ENCODE results near the gene ASGR1.
"Not testable (repeated sequence)": the region's sequence is repeated elsewhere in the genome, so short reads cannot be mapped to it uniquely, and the experiment has no call there.

ASGR1 gene

GRCh38 chr17:7191069-7191468 is 11.9 kb upstream of the ASGR1 start:
- no peak for DNase-seq (ENCODE audit: low read depth in 3 of 3)

GRCh38 chr17:7190276-7190917 is 11.2 kb upstream of the ASGR1 start:
- DNase-seq (ENCODE audit: low read depth in 3 of 3), result no peak

DNA sequence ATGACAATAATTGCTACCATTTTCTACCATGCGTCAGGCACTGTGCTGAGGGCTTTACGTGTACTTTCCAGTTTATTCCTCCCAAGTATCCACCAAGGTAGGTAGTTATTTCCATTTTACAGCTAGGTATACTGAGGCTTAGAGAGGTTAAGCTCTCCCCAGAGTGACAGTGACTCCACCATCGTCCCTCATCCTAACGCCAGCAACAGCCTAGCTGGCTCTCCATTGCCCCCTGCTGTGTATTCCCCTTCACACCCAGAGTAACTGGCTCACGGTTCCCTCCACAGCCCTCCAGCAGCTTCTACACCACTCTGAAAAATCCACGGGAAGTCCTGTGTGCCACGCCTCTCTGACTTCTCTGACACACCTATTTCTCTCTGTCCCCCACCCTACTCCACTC is 7.1 kb upstream of the ASGR1 start:
- DNase-seq (ENCODE audit: low read depth in 3 of 3), result no peak

DNA sequence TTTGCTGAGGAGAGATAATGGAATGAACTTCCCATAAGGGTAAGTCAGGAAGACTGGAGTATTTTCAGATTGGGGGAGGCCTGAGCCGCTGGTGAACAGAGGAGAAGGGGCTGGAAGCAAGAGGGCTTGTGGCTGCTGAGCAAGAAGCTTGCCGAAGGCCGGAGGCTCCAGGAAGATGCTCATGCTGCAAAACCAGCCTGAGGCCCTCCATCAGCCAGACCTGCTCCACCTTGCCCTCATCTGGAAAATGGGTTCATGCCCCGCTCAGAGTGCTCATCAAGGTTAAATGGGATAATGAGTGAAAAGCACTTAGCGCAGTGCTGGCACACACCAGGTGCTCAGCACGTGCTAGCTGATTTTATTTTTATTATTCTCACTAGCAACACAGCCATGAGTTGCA is 5.5 kb upstream of the ASGR1 start:
- DNase-seq (ENCODE audit: low read depth in 3 of 3), result no peak

DNA sequence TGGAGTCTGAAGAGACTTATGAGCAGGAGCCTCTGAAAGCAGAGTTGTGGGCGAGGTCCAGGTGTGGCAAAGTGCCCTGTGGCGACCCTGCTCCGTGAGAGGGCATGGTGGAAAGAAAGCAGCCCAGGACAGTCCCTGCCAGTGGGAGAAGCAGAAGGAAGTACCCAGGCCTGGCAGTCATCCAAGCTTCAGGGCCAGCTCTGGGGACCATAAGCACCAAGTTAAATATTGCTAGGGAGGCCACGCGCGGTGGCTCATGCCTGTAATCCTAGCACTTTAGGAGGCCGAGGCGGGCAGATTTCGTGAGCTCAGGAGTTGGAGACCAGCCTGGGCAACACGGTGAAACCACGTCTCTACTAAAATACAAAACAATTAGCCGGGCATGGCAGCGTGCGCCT is 4.9 kb upstream of the ASGR1 start:
- no peak for DNase-seq (ENCODE audit: low read depth in 3 of 3)

DNA sequence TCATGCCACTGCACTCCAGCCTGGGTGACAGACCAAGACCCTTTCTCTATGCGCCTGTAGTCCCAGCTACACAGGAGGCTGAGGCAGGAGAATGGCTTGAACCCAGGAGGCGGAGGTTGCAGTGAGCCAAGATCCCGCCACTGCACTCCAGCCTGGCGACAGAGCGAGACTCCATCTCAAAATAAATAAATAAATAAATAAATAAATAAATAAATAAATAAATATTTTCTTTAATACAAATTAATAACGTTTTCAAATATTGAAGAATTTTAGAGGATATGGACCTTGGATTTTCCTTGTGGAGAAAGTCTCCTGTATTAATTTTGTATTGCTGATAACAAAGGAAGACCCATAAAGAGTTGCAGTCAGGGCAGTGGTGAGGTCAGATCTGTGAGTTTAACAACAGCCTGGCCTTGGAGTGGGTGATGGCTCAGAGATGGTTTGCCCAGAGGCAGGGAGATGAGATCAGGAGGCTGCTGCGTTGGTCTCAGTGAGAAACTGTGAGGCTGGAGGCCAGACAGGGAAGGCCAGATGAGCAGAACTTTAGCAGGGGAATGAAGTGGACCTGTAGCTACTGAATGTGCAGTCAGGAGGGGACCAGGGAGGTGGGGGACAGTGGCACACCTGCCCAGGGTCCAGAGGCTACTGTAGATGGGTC is 4.4 kb upstream of the ASGR1 start:
- no peak for DNase-seq (ENCODE audit: low read depth in 3 of 3)

GRCh38 chr17:7182101-7182500 is 2.9 kb upstream of the ASGR1 start:
- not testable (repeated sequence) for DNase-seq (ENCODE audit: low read depth in 3 of 3)

DNA sequence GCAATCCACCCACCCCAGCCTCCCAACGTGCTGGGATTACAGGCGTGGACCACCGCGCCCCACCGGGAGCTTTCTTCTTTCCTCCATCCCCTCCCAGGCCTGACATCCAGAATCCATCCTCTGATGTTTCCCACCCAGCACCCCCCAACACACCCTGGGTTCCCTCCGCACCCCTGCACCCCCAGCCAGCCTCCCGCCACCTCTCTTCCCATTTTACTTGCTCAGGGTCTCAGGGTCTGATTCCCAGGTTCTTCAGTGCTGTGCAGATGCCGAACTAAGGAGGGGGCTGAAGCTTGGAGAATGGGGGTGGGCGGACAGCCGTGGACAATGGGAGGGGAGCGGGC is 225 bp downstream of the ASGR1 start:
- DNase-seq (ENCODE audit: low read depth in 3 of 3), result no peak

DNA sequence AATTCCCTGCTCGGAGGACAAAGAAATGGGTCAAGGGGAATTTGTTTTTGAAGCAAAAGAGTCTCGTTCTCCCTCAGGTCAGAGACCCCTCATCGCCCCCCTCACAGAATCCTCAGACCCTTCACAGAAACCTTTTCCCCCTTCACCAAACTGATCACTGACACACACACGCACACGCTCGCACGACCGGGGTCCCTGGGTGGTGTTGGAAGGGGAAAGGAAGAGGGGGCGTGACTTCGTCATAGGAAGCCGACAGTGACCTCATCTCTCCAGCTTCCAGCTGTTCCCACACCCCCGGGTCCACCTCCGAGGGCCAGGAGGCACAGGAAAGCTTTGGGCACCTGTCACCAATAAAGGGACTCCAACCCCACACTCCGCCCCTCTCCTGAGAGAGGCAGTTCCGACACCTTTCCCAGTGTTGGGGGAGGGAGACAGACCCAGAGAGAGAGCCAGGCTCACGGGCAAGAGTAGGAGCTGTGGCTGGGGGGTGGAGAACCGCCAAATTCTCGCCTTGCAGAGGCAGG is 1.2 kb downstream of the ASGR1 start:
- no peak for DNase-seq (ENCODE audit: low read depth in 3 of 3)

- DNase-seq (ENCODE audit: low read depth in 3 of 3), result peak; percentile 31 to 63 (median 36)
Observed at GRCh38 chr17:7177191-7177953, 1.8 kb downstream of the ASGR1 start.

- no peak for DNase-seq (ENCODE audit: low read depth in 3 of 3)
Observed at GRCh38 chr17:7176841-7177190, 2.4 kb downstream of the ASGR1 start.

DNA sequence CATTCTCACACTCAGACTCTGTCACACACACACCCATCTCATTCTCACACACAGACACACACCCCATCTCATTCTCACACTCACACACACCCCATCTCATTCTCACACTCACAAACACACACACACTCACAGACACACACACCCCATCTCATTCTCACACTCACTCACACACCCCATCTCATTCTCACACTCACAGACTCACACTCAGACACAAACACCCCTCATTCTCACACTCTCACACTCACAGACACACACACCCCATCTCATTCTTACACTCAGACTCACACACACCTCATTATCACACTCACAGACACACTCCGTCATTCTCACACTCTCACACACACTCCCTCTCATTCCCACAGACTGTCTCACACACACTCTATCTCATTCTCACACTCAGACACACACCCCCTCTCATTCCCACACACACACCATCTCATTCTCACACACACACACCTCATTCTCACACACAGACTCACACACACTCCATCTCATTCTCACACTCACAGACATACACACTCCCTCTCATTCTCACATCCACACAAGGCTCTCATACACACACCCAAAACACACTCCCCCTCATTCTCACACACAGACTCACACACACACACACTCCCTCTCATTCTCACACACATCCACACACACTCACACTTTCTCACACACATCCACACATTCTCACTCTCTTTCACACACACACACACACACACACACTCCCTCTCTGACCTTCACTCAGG is 2.9 kb downstream of the ASGR1 start:
- no peak for DNase-seq (ENCODE audit: low read depth in 3 of 3)

DNA sequence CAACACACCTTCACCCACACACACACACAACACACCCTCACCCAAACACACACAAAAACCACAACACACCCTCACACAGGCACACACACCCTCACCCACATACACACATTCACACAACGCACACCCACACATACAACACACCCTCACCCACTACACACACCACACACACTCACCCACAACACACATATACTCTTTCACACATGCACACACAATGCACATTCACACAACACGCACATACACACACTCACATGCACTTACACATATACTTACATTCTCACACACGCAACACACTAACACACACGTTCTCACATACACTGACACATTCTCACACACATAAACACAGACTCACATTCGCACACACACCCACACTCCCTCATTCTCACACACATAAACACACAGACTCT is 3.8 kb downstream of the ASGR1 start:
- no peak for DNase-seq (ENCODE audit: low read depth in 3 of 3)

DNA sequence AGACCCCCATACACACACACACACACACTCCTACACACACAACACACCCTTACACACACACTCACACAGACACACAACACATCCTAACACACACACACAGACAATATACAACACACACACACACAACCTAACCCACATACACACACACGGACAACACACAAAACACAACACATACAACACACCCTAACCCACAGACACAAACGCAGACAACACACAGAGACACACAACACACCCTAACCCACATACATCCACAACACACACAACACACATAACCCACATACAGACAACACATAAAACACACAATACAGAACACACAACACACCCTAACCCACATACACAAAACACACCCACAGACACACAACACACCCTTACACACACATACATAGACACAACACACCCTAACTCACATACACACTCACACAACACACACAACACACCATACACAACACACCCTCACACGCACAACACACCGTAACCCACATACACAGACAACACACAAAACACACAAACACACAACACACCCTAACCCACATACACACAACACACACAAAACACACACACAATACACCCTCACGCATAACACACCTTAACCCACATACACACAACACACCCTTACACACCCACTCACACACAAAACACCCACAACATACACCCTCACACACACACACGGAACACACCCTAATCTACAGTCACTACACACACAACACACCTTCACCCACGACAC is 4.4 kb downstream of the ASGR1 start:
- no peak for DNase-seq (ENCODE audit: low read depth in 3 of 3)

DNA sequence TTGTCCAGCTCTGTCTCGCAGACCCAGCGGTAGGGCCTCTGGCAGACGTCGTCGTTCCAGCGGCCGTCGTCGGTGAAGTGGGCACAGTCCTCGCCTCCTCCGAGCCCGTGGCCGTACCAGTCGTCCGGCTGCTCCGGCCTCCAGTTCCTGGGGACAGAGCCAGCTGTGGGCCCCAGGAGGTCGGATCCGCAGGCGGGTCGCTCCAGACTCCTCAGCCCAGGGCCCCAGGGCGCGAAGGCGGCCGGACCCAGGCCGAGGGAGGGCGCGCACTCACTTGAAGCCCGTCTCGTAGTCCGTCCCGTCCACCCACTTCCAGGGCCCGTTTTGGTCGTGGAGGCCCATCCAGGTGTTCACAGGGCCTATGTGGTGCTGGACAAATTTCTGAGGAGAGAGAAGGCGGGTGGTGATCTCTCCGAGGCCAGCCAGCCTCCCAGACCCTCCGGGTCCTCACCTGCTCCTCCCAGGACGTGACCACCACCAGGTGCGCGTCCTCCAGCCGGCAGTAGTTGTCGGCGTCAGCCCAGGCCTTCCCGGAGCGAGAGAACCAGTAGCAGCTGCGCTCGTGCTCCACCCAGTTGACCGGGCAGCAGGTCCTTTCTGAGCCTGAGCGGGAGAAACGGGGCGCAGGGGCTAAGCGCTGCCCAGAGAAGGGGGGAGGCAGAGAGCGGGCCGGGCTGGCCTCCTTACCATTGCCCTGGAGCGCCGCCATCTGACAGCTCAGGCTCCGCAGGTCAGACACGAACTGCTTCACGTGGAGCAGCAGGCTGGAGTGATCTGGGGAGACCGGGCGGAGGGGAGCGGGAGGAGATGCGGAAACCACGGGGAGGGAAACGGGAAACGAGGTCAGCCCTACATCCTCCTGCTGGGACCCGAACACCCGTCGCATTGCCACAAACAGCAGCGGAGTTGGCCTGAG is 5.2 kb downstream of the ASGR1 start:
- DNase-seq (ENCODE audit: low read depth in 3 of 3), result peak in 2 of 3 experiments; percentile 12 to 55

DNA sequence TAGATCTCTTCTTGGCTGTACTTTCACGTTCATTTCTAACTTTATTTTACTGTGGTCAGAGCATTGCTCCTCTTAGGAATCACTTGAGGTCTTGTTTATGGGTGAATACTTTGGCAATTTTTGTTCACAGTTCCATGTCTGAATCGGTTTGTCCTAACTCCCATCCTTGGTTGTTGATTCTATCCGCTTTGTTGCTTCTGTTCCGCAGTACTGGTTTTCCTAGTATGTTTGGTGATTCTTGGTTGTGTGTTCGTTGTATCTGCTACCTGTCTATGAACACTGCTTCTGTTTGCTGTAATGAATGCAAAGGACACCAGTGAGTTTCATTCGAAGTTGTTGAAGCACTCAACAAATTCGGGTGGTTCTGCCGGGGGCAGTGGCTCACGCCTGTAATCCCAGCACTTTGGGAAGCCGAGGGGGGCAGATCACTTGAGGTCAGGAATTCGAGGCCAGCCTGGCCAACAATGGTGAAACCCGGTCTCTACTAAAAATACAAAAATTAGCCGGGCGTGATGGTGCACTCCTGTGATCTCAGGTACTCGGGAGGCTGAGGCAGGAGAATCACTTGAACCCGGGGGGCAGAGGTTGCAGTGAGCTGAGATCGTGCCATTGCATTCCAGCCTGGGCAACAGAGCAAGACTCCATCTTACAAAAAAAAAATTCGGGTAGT is 6.5 kb downstream of the ASGR1 start:
- DNase-seq (ENCODE audit: low read depth in 3 of 3), result not testable (repeated sequence)

GRCh38 chr17:7169565-7169908 is 9.6 kb downstream of the ASGR1 start:
- DNase-seq (ENCODE audit: low read depth in 3 of 3), result not testable (repeated sequence)

DNA sequence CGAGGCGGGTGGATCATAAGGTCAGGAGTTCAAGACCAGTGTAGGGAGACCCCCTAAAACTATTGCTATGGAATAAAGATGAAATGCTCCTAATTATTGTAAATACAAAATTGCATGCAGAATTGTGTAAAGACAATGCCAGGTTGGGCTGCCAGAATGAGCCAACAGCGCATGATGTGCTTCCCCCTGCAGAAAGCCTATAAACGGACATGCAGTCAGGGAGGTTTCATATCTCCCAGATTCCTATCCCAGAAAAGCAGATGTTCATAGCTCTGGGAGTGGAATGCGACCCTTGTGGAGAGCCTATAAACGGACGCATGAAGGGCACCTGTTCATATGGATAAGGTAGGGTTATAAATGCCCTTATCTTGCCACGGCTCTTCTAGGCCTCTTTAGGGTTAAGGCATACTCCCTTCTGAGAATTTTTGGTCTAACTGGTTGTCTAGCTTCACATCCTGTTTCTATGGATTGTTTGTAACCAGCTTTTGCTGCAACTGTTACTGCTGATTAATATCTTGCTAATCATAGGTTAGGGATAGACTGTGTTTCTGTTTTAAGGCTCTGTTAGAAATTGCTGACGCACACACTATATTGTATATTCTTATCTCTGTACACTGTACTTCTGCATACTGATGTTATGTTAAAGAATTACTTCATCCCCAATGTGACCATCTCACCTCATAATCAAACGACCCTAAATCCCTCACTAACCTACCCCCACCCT is 10.2 kb downstream of the ASGR1 start:
- not testable (repeated sequence) for DNase-seq (ENCODE audit: low read depth in 3 of 3)

DNA sequence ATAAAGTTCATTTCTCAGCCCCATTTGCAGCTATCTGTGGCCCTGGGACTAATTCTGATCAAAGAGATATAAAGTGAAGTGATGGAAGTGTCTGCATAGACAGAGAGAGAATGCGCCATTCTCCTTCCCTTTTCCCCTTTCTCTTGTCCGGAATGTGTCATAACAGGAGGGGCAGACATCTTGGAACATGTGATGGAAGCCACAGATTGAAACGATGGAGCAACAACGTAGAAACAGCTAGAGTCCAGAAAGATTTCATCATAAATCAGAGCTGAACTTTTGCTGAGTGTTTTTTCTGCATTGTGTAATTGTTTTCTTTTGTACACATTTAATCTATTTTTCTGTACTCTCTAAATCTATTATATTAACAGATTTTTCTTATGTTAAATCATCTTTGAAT is 11.3 kb downstream of the ASGR1 start:
- no peak for DNase-seq (ENCODE audit: low read depth in 3 of 3)
